HFFc6 (cell line): Measurements from ENCODE around the gene SH2D4B. TPM values are rescaled to one million over a fixed set of nuclear protein-coding genes. Genes with fewer than 3 reads are reported as not detected.
A peak's percentile ranks its signal among the peaks of the same experiment; 100 is the strongest.

Experiments used
- DNase-seq: peaks from one replicate; pipeline ENCODE4 v3.0.0-alpha.2; 2018
- H3K27ac Mint-ChIP-seq: 2 replicates; pipeline ENCODE4 v1.8.0; 2020; ENCODE audit warnings: mild to moderate bottlenecking, mixed read lengths
- H3K27me3 Mint-ChIP-seq: 2 replicates; pipeline ENCODE4 v1.8.0; 2021; ENCODE audit warnings: mild to moderate bottlenecking, moderate library complexity, mixed read lengths; ENCODE audit not compliant: insufficient read depth
- H3K36me3 Mint-ChIP-seq: 2 replicates; pipeline ENCODE4 v1.8.0; 2021; ENCODE audit warnings: low read depth, mixed read lengths
- H3K4me1 Mint-ChIP-seq: 2 replicates; pipeline ENCODE4 v1.8.0; 2020; ENCODE audit warnings: low read depth, mixed read lengths
- H3K4me3 Mint-ChIP-seq: 2 replicates; pipeline ENCODE4 v1.8.0; 2020; ENCODE audit warnings: mild to moderate bottlenecking, moderate library complexity, mixed read lengths
- H3K9me3 Mint-ChIP-seq: 2 replicates; pipeline ENCODE4 v1.8.0; 2020; ENCODE audit warnings: mild to moderate bottlenecking, mixed read lengths
- total RNA-seq, 6 experiments: library from RNA; stranded (reverse); fragmentation: NEBNext Ultra II Directional; extraction: Animal tissue kit (Norgen Biotek cat#: 25700); gene quantifications; 2 replicates in 1 of 6; 3 replicates in 5 of 6; pipeline ENCODE4 v1.2.3, GENCODE V29; 2021
- TF ChIP-seq, protein P1 (sequence below): fragments of 200-600 bp; sonication (generic); IDR thresholded peaks from 2 replicates; pipeline ENCODE4 v1.5.0; 2021; ENCODE audit warnings: antibody characterized with exemption, mild to moderate bottlenecking

Gene SH2D4B
- total RNA-seq, 6 experiments from 2014 or later: not detected

DNA sequence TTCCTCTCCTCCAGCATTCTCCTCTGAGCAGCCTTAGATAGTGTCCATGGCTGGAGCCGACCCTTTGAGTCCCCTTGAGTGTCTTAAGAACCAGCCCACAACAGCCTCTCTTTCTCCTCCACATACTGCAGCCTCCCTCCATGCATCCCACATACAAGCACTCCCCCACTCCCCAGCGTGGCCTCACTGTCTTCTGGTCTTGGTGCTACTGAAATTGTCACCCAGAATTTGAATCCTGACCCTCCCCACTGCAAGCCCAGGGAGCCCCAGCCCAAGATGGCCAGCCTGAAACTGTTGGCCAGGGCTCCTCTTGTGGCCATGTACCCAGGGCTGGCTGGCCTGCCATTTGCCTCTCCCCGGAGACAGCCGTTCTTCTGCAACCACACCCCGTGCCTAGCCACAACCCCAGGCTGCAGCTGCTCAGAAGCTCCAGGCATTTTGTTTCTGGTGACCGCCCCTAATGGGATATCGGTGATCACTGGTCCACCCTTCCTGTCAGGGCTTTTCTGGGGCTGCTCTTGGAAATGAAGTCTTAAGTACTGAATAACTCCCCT, 18.8 kb upstream of the SH2D4B start:
- TF ChIP-seq, protein P1, sequence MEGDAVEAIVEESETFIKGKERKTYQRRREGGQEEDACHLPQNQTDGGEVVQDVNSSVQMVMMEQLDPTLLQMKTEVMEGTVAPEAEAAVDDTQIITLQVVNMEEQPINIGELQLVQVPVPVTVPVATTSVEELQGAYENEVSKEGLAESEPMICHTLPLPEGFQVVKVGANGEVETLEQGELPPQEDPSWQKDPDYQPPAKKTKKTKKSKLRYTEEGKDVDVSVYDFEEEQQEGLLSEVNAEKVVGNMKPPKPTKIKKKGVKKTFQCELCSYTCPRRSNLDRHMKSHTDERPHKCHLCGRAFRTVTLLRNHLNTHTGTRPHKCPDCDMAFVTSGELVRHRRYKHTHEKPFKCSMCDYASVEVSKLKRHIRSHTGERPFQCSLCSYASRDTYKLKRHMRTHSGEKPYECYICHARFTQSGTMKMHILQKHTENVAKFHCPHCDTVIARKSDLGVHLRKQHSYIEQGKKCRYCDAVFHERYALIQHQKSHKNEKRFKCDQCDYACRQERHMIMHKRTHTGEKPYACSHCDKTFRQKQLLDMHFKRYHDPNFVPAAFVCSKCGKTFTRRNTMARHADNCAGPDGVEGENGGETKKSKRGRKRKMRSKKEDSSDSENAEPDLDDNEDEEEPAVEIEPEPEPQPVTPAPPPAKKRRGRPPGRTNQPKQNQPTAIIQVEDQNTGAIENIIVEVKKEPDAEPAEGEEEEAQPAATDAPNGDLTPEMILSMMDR: no peak
- peaks cover 27% of the 10 kb centered on the region; the same call in 1 of the 2 replicates for H3K36me3 Mint-ChIP-seq
- no peaks in the 10 kb centered on the region for H3K9me3 Mint-ChIP-seq
- H3K27me3 Mint-ChIP-seq: peaks cover 5% of the 10 kb centered on the region
- no peak for DNase-seq
- H3K4me1 Mint-ChIP-seq: peaks cover 8% of the 10 kb centered on the region
- no peak overlapping the region for H3K4me3 Mint-ChIP-seq
- H3K27ac Mint-ChIP-seq: peak overlapping the region; percentile 22; the same call in 1 of the 2 replicates

DNA sequence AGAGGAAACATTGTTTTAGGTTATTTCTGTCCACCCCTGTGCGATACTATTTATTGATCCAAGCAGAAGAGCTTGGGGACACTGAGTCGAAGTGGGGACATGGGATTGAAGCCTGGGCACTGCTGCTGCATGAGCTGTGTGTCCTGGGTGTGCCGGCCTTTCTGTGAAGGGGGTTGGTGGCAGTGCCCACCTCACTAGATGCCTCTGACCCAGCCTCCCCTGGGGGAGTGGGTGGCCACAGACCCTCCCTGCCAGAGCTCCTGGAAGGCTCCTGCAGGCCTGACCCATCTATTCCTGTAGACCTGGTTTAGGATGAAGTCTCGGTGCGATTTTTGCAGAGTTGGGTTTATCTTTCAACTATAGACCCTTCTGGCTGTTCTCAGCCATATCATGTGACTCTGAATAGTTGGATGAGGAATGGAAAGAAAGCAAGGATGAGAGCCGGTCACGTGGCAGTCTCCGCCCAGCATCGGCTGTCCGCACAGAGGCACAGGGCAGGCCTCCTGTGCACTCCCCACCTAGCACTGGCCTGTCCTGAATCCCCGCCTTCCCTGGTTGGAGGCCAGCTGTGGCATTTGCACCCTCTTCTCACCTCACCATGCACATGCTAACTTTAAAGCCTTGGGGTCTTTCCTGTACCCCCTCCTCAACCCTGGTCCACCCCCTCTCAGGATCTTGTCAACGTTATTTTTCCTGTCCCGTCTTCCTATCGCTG, 17.6 kb upstream of the SH2D4B start:
- DNase-seq: no peak
- Mint-ChIP-seq H3K9me3 (no peaks in the 10 kb centered on the region), H3K27me3 (peaks cover 5% of the 10 kb centered on the region), H3K4me3 (no peak overlapping the region), H3K4me1 (peaks cover 18% of the 10 kb centered on the region), H3K36me3 (peaks cover 22% of the 10 kb centered on the region; the same call in 1 of the 2 replicates), H3K27ac (no peak overlapping the region; the same call in 1 of the 2 replicates)
- TF ChIP-seq, protein P1: no peak

DNA sequence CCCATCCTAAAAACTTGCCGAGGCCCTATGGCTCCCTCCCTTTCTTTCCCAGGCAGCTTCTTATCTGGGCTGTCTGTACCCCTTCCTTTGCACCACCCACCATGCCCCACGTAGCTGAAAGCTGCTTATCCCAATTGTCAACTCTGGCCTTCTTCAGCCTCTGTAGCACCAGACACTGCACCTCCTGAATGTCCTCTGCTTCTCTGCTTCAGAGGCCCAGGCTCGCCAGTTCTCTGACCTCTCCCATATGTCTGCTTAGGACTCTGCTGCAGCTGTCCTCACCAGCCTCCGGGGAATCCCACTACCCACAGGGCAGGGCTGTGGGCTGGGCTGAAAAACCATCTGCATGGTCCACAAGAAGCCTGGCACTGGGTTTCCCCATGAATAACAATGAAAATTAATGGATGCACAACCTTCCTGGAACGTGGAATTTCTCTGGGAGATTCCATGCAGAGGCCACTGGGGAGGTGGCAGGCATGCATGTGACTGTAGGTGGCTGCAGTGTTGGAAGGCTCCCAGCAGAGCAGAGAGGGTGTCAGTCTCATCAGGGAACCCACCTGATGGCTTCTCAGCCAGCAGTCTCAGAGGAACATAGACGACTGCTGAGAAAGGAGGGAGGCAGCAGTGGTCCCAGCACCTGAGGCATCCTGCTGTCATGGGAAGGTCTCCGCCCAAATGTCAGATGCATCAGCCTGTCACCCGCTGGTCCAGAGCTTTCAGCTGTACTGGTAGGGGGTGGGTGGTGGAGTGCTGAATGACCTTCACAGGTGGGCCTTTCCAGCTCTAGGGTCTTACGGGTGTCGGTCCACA, 16.8 kb upstream of the SH2D4B start:
- no peak overlapping the region; the same call in 1 of the 2 replicates for H3K27ac Mint-ChIP-seq
- no peak overlapping the region for H3K4me3 Mint-ChIP-seq
- no peaks in the 10 kb centered on the region for H3K9me3 Mint-ChIP-seq
- TF ChIP-seq, protein P1: no peak
- H3K27me3 Mint-ChIP-seq: peaks cover 5% of the 10 kb centered on the region
- no peak for DNase-seq
- H3K36me3 Mint-ChIP-seq: peaks cover 22% of the 10 kb centered on the region; the same call in 1 of the 2 replicates
- peaks cover 22% of the 10 kb centered on the region for H3K4me1 Mint-ChIP-seq

DNA sequence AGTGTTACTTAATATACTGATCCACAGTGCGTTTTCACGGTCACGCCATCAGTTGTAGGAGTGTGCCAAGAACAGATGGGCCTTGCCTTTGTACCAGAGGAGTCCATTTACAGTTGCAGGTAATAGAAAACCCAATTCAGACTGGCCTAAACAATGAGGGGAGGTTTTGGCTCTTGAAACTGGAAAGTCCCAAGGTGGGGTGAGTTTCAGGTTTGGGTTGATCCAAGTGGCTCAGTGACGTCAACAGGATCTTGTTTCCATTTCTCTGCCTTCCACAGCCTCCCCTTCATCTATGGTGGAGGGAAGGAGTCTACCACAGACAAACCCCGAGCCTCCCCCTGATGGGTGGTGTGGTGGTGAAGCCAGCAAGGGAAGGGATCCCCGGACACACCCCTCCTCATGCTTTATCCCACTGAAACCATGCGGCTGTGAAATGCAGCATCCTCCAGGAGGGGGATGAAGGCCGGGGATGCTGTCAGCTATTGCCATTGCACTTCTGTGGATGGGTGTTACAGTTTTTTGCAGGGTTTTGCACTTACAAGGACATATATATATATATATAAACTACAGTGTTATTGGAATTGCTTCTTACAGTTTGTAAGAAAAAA, 14.8 kb upstream of the SH2D4B start:
- H3K4me3 Mint-ChIP-seq: no peak overlapping the region
- H3K27me3 Mint-ChIP-seq: peaks cover 5% of the 10 kb centered on the region
- H3K27ac Mint-ChIP-seq: no peak overlapping the region
- DNase-seq: no peak
- TF ChIP-seq, protein P1: no peak
- peaks cover 22% of the 10 kb centered on the region; the same call in 1 of the 2 replicates for H3K36me3 Mint-ChIP-seq
- H3K9me3 Mint-ChIP-seq: no peaks in the 10 kb centered on the region
- H3K4me1 Mint-ChIP-seq: peaks cover 22% of the 10 kb centered on the region

DNA sequence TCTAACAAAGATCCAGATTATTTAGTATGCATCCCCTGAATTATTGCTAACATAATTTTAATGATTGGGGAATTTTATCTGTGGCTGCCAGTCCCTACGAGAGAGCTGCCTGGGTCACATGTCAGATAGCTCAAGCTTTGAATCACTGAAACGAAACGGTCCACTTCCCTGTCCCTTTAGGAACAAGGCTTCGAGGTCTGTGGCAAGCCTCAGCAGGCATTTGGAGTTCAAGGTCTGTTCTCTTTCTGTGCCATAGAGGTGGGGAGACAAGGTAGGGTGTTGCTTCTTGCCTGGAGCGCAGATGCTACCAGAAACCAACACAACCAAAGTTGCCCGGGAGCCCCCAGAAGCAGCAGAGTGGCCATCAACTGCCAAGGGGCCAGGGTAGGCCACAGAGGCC, 13.9 kb upstream of the SH2D4B start:
- Mint-ChIP-seq H3K27ac (no peak overlapping the region), H3K4me1 (peaks cover 22% of the 10 kb centered on the region), H3K4me3 (no peak overlapping the region), H3K27me3 (peaks cover 2% of the 10 kb centered on the region), H3K36me3 (peaks cover 18% of the 10 kb centered on the region; the same call in 1 of the 2 replicates), H3K9me3 (no peaks in the 10 kb centered on the region)
- TF ChIP-seq, protein P1: no peak
- no peak for DNase-seq
